AG04449 (cell line): ENCODE measurements around the gene SON.
"Not testable (repeated sequence)": the region's sequence is repeated elsewhere in the genome, so short reads cannot be mapped to it uniquely, and the experiment has no call there.

Source experiments
- CTCF ChIA-PET: fragments of 350-600 bp; formaldehyde crosslinking; extraction: SDS; loops from one replicate; lab custom pipeline; 2021; ENCODE audit warnings: antibody characterized with exemption; lab: Yijun Ruan, JAX
- POLR2A ChIA-PET: fragments of 400-600, 350-600 bp; formaldehyde crosslinking; extraction: SDS; loops from one replicate; lab custom pipeline; 2020; ENCODE audit warnings: antibody characterized with exemption, inconsistent platforms; lab: Yijun Ruan, JAX
- DNase-seq: peaks from one replicate; pipeline ENCODE4 v3.0.0-alpha.2; 2010; ENCODE audit warnings: low read depth, low spot score
- H3K4me3 ChIP-seq: 2 replicates; pipeline ENCODE4 v1.5.1; 2011; ENCODE audit warnings: low read depth, mild to moderate bottlenecking, control low read depth, low read length
- CTCF ChIP-seq: IDR thresholded peaks from one replicate; pipeline ENCODE4 v1.5.1; 2011; ENCODE audit warnings: mild to moderate bottlenecking, moderate library complexity, low read length, control low read depth, inconsistent platforms; ENCODE audit not compliant: insufficient read depth; ENCODE audit errors: missing control alignments

Gene SON

DNA sequence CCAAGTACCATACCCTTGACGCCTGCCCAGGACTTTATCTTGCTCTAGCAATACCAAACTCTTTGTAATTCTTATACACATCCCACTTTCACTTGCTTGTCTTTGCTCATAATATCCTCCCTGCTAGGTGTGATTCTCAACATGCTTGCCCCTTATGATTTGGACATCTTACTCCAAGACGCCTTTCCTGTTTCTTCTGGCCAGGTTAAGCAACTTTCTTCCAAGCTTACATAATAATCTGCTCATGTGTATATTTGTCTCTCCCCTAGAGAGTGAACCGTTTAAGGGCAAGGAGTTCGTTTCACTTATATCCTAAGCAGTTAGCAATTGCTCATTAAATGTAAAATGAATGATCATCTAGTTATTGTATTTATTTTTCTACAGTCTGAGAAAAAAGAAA is 76.9 kb downstream of the SON start:
- no peak for DNase-seq
- no peak for TF ChIP-seq CTCF
- ChIA-PET POLR2A (no interaction called here), CTCF (interaction anchor here (1.2 to 9.7 kb wide), 3 partner anchors 9 to 14 kb away, joined by 3 to 78 read pairs (median 3); no protein-coding TSS in a partner anchor)
- H3K4me3 ChIP-seq = no peak overlapping the region

GRCh38 chr21:33622253-33622652 is 79.4 kb downstream of the SON start:
- H3K4me3 ChIP-seq = no peak overlapping the region
- no peak for TF ChIP-seq CTCF
- DNase-seq = no peak
- POLR2A ChIA-PET = interaction anchor here (0.6 kb wide), 1 partner anchor 13 kb away, joined by 3 read pairs; no protein-coding TSS in a partner anchor
- CTCF ChIA-PET = interaction anchor here (0.9 to 9.7 kb wide), 3 partner anchors 11 to 271 kb away, joined by 3 to 78 read pairs (median 3); no protein-coding TSS in a partner anchor

DNA sequence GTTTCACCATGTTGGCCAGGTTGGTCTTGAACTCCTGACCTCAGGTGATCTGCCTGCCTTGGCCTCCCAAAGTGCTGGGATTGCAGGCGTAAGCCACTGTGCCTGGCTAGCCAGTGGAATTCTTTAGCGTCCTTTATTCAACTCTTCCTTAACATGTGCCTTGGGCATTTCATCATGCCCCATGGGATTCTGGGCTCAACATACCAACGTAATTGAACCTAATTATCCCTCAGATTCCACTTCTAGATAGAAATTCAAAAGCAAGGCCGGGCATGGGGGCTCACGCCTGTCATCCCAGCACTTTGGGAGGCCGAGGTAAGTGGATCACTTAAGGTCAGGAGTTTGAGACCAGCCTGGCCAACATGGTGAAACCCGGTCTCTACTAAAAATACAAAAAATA is 83.3 kb downstream of the SON start:
- POLR2A ChIA-PET, DNase-seq, H3K4me3 ChIP-seq: not testable (repeated sequence)
- CTCF ChIA-PET = interaction anchor here (9.7 kb wide), 1 partner anchor 20 kb away, joined by 78 read pairs; no protein-coding TSS in a partner anchor
